NCI-H446 (cell line): ENCODE data around the gene MAN2A1.
A peak's percentile ranks its signal among the peaks of the same experiment; 100 is the strongest.

Experiments used
- DNase-seq, 2 experiments: peaks; one replicate each; lab custom pipeline; 2025; lab: John Stamatoyannopoulos, UW

The MAN2A1 gene

DNA sequence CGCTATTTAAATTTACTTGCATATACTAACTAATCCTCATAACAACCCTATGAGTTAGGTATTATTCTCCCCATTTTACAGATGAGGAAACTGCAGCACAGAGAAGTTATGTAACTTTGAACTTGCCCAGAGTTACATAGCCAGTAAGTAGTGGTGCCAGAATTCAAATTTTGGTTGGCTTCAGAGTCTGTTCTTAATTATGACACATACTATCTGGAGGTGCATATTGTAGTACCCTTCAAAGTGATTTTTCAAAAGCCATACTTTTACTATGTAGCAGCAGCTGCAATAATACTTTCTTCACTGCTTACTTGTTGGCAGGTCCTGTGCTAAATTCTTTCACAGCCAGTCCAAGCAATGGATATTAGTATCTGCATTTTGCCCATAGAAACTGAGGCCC is 16.4 kb downstream of the MAN2A1 start:
- no peak for DNase-seq

DNA sequence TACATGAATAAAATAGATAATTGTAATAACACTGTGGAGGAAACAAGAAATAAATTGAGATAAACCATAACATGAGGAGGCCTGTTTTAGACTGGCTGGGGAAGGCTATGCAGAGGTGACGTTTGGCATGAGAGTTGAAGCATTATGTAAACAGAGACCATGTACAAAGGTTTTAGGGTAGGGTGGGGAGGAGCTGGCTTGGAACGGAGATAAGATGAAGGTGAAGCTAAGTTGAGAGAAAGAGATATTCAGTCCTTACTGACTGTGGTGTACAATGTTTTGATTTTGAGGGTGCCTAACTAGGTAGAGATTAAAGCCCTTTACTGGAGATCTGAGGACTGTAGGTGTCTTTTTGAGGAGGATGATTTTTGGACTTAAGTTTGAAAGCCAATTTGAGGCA is 17.8 kb downstream of the MAN2A1 start:
- no peak for DNase-seq

DNA sequence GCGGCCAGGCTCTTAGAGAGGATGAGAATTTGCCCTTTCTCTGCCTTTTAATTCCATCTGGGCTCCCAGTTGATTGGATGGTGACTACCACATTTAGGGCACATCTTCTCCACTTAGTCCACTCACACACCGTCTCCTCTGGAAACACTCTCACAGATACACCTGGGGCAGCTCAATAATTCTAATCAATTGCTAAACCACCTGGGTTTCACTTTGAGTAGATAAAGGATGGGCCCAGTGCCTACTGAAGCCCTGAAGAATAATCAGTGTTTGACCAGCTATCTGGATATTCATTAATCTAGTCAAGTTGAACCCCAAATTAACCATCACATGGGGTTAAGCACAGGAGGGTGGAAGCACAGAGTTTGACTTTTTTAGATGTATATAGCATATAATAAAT is 19.1 kb downstream of the MAN2A1 start:
- DNase-seq, result no peak

DNA sequence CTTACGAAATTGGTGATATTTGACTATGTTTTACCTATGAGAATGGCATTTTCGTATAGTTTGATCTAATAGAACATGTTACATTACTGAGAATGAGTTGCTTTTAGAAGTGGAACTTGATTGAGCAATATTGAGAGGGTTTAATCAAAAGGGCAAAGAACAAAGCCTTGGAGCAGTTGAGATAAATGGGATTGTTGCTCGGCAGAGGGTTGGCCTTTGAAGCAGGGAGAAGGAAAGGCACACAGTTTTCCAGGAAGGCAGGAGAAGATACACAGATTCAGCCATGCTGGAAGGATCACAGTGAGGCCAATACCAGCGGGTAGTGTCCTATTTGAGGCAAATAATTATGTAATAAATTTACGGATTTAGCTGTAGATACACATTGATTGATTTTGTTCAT is 19.5 kb downstream of the MAN2A1 start:
- DNase-seq, result no peak

DNA sequence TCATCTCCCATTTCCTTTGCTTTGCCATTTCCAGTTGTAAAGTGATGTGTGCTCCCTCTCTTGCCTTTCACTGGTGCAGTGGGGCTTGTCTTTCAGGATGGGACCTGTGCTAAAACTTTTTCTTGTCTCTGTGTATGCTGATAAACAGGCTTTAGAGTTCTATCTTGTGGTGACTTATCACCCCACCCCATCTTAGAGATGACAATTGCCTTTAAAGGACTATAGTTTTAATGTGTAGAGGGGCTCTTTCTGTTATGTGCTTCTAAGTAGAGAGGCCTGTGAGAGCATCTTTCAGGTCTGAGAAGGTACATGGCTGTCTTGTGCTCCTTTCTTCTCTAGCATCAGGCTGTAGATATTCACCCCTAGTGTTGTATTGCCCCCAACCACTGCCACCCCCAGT is 21.9 kb downstream of the MAN2A1 start:
- no peak for DNase-seq

DNA sequence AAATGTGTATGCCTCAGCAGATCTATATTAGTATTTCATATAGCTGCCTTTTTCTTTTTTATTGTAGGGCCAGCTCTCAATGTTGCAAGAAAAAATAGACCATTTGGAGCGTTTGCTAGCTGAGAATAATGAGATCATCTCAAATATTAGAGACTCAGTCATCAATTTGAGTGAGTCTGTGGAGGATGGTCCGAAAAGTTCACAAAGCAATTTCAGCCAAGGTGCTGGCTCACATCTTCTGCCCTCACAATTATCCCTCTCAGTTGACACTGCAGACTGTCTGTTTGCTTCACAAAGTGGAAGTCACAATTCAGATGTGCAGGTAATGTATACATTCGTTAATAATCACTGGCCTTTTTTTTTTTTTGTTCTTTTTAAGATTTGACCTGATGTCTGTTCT is 23.7 kb downstream of the MAN2A1 start:
- peak in 1 of 2 experiments; percentile 27 for DNase-seq

DNA sequence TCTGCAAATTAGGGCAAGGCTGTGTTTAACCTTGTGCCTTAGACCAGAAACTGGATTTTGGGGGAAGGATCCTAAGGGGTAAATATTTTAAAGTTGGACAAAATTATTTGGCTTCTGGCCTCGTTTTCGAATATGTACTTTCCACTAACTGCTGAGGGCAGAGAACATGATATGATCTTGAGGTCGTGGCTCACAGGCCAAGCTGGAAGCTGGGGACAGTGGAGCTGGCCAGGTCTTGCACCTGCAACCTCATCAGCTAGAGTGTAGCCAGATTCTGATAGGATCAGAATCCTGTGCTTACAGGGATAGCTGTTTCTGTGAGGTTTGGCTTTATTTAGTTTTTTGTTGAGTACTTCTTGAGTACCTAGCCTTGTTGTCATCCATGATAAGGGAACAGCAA is 24.9 kb downstream of the MAN2A1 start:
- DNase-seq, result no peak

DNA sequence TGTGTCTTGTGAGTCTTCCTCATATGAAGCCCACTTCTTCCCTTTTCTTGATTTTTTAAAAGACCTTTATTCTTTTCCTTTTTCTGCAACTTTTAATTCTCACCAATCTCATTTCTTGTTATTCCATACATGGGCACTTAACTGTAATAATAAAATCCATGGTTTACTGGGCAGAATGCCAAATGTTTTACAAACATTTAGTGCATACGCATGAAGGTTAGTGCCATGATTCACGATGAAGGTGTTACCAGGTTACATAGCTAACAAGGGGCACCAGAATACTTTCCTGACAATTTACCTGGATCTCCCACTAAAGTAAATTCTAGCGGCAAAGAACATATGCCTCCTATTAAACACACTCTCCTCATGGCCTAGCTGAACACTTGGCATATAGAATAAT is 28.5 kb downstream of the MAN2A1 start:
- no peak for DNase-seq

DNA sequence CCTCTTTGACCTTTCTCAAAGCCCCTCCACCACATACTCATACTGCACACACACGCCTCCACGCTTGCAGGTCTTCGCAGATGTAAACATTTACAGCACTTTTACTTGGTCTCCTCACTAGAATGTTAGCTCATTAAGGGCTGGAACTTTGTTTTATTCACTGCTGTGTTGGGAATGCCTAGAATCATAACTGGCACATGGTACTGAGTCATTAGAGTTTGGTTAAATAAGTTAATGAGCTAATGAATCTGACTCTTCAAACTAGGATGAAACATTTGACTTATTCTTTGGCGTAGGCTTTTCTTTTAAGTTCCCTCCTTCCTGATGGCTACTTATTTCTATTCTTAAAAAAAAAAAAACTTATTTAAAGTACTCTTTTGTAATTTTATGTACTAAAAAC is 28.9 kb downstream of the MAN2A1 start:
- DNase-seq, result no peak

DNA sequence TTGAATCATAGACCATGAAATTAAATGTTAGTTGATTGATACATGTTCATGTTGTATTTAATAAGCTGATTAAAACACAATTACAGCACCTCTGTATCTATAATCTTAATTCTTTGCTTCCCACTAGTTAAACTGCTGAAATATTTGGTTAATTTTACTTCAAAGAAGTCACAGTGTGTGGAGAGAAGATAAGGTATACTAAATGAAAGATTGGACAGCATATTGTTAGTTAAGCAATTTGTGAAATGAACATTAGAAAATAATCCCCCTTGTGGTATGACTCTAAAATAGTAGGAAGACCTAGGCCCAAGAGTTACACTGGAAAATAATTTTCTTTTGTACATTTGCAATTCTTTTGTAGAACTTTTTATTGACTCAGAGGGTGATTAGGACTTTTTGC is 30.3 kb downstream of the MAN2A1 start:
- DNase-seq, result no peak

DNA sequence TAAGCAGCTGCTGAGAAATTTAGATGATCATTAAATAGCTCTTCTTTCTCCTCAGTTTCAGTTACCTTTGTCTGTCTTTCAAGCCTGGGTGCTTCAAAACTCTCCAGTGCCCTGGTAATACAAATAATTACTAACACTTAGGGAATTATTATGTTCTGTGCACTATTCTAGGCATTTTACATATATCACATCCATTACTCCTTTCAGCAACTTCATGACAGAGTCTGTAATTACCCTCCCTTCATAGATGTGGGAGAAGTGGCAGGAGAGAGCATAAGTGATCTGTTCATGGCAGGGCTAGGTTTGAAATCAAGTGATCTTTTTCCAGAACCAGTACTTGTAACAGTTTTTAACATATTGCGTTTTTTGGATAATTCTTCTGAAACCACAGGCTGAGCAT is 32.0 kb downstream of the MAN2A1 start:
- DNase-seq, result no peak

DNA sequence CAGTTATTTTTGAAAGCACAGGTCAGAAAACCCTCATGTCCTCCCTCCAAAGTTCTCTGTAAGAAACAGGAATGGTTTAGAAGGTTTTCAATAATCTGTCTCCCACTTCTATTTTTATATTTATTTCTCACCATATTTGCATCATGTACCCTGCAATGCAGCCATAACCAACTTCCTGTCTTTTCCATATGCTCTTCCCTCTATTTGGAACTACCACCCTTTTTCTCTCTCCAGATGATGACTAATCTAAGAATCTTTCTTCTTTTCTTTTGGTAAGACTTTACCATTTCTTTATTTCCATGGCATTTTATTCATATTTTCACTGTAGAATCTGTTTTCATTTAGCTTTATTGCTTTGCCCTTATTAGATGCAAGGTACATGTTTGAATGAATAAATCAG is 33.9 kb downstream of the MAN2A1 start:
- DNase-seq, result no peak

DNA sequence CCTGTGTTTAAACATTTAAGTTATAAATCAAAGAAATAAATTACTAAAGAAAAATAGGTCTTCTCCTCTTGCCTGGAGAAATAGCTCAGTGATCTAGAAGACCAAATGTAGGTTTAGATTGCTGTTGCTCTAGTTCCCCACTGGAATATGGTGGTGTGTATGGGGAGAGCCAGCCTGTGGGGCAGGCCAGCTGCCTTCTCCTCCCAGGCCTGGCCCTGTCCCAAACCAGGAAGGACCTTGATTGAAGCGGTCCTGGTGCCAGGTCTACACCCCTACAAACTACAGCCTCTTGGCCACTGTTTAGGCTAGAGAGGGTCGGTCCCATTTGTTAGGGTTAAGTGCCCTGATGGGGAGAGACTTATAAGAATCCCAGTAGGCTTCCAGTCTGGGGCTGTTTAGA is 35.4 kb downstream of the MAN2A1 start:
- no peak for DNase-seq

DNA sequence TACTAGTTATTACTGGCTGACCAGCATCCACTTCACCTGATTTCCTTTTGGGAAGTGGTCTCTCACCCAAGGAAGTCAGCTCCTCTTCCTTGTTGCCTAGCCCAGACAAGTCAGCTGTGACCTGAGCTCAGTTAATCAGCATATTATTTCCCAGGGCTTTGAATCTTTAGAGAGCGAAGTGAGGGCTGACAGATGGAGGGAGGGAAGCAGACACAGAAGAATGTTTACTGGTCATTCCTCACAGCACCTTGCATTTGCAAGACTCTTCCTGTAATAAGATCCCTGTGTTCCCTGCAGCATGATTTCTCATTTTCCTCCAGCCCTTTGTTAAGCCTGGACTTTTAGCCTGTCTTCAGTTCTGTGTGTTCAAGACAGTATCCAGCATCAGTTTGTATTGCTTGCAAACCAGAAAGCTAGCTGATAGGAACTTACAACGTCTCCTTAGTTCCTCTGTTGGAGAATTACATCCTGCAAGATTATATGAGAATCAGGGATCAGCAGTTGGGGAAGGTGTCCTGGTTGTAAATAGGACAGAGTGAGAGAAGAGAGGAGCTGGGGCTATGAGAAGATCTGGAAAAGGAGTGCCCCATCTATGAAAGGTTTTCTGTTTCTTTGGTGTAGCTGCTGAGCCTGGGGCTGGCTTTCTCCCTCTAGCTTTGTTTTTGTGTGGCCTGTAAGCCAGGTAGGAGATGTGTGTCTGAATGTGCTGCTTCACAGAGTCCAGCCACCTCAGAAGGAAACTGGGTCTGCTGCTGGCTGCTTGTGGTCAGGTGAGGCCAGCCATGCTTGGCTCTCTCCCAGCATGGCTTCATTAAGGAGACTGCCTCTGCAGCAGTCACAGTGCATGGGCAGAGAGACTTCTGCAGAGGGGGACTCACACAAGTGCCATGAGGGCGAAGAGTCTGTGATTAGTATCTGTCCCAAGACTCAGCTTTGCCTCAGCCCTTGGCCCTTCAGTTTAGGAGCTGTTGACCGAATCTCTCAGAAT is 50.3 kb downstream of the MAN2A1 start:
- no peak for DNase-seq

DNA sequence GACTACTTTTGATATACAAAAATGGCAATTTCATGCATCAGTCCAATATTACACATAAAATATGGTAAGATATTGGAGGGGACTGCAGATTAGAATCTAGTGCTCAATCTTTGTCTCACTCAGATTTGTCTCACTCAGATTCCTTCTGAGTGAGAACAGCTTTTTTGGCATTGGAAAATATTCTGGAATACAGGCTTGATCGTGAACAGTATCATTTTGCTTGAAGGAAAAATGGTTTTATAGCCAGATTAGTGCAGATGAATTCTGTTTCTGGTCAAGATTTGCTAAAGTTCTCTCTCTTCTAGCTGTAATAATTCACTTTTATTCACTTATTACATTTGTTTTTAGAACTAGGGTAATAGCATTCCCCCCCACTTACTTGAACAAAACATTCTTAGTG is 51.2 kb downstream of the MAN2A1 start:
- no peak for DNase-seq

DNA sequence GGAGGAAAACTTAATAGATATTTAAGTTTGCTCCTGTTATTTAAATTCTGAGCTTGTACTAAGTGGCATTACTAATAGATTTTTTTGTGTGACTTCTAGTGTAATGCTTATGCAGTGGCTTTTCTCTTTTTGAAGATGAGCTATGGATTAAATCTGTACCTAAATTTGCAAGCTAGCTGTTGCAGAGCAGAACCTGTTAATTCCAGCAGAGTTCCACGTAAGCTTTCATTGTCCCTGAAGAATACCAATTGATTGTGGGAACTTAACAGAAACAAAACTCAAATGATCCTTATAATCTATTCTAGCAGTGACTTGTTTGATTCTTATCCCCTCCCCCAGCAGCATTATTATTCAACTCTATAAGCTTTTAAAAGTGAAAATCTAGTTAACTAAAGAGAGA is 51.7 kb downstream of the MAN2A1 start:
- DNase-seq, result no peak

DNA sequence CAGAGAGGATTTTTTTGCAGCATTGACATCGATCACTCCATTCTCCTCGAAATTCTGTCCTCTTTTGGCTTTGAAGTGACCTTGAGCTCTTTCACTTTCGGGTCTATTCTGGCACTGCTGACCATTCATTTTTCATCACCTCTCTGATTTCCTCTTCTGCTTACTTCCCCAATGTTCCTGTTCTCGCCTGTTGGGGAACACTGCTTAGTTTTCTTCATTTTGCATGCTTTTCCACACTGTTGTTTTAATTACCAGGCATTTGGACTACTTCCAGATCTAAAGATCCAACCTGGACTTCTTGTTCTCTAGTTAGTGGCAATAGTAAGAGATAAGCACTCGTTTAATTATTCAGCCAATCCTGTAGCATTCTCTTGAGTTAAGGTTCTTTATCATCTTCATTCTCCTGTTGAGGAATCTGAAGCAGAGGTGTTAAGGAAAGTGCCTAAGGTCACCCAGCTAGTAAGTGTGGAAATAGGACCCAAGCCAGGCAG is 53.4 kb downstream of the MAN2A1 start:
- DNase-seq, result no peak

DNA sequence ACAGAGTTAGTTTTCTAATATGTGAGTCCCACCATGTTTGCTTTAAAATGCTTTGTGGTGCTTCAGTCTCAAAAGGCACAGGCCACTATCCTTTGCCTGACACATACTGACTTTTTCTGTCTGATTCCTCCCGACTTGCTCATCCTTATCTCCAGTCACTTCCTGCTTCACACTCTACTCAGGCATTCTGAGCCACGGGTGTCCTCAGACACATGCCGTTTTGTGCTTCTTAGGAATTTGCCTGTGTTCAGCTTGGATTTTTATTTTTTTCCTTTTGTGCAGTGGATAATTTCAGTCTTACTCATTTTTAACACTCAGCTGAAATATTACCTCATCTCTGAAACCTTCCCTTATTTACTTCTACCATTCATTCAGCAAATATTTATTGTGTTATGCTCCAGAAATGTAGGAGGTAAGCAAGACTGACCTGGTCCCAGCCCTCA is 54.1 kb downstream of the MAN2A1 start:
- DNase-seq, result no peak

DNA sequence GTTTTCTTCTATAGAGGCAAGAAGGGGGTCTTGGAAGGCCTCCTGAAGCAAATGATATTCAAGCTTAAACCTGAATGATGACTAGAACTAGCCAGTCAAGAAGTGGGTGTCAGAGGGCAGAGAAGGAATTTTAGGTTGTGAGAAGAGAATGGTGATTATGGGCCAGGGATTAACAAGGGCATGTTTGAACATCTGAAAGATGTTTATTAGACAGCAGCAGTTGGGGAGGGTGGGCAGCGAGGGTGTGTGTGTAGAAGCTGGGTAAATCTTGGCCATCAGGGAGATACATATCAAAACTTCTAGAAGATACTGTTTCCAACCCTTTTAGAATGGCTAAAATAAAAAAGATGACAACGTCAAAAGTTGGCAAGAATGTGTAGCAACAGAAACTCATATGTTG is 54.5 kb downstream of the MAN2A1 start:
- no peak for DNase-seq

DNA sequence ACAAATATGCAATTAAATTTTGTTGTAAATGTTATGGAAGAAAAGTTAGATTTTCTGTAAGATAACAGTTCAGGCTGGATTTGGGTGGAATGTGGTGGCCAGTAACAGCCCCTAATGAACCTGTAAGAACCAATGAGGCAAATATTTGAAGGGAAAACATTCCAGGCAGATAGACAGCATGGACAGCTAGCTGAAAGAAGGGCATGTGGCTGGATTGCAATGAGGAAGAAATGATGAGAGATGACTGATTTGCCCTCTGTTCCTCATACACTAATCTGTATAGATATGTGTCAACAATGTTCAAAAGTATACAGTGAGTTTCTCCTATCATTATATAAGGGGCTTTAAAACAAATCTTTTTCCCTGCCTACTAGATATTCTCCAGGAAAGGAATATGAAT is 58.8 kb downstream of the MAN2A1 start:
- no peak for DNase-seq

DNA sequence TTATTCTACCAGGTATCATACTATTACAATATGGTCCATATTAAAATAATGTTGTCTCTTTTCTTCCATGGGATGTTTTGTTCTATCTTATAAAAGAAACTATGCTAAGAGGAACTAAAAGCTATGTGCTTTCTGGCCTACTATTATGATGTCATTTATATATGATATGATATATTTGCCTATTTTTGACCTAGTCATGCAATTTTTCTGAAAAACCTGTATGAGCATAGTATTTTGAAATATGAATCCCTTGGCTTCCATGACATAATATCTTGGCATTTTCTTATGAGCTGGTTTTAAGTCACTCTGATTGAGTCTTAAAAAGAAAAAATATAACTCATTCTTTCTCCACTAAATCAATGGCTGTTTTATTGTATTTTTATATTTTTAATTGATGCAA is 60.7 kb downstream of the MAN2A1 start:
- DNase-seq, result no peak

DNA sequence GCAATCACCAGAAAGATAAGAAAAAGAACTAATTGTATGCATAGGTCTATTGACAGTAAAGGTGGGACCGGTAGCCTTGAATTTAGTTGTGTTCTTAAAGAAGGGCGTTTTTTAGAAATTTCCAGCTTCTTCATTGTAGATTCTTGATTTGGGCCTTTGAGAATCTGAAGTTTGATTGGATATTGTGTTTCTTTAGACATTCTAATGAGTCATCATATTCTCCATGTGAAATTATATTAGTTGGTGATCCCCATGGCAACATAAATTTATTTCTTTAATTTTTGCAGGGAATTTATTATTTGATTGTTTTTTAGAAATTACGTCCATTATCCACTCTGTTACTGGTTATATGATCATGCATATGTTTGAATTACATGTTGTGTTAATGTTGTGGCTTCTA is 63.6 kb downstream of the MAN2A1 start:
- DNase-seq, result no peak

DNA sequence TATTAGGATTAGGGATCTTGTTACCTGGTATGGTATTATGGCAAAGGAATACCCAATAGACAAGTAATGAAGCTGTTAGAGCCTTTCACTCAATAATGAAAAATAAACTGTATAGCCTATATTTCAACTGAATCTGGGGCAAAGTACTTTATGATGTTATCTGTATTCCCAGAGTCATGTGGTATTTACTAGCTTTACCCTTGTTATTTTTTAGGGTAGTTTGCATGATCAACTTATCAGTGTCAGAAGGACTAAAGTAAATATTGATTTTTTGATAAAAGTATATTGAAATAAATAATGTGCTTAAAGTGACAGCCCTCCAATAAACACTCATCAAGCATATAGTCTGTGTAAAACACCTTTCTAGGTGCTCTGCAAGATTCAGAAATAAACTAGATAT is 64.6 kb downstream of the MAN2A1 start:
- DNase-seq, result no peak

DNA sequence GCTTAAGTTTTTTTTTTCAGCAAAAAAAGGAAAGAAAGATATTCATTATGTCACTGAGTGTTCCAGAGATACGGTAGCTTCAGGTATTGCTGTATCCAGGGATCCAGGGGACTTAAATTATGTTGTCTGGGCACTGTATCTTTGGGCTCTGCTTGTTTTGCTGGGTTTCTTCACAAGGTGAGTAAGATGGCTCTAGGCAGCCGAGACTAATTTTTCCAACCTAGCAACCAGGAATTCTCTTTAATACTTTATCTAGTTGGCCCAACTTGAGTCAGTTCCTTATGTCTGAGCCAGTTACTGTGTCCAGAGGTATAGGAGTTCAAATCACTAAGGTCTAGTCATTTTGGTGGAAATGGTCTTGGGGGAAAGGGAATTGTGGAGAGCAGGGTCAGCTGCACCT is 66.0 kb downstream of the MAN2A1 start:
- DNase-seq, result no peak
